Measurements from ENCODE around the gene FBXO15. TPM values are rescaled to one million over a fixed set of nuclear protein-coding genes. Genes with fewer than 3 reads are reported as not detected.
A peak's percentile ranks its signal among the peaks of the same experiment; 100 is the strongest.

FBXO15 gene
- total RNA-seq, 2 experiments from 2014 or later = 0.23 to 0.70 TPM

- Mint-ChIP-seq H3K27me3 (peaks cover 16% of the 10 kb centered on the region), H3K9me3 (ENCODE audit: low read depth) (peaks cover 3% of the 10 kb centered on the region), H3K36me3 (no peaks in the 10 kb centered on the region), H3K4me1 (peaks cover 23% of the 10 kb centered on the region), H3K27ac (no peak overlapping the region), H3K4me3 (no peak overlapping the region)
- no peak for ATAC-seq
- DNase-seq = no peak
- CTCF ChIA-PET = interaction anchor here (1.3 kb wide), 1 partner anchor 22 kb away, joined by 3 read pairs; no protein-coding TSS in a partner anchor
These were observed 87.1 kb downstream of the FBXO15 start for GRCh38 chr18:74060579-74060978.

GRCh38 chr18:74050807-74051206, 96.8 kb downstream of the FBXO15 start:
- Mint-ChIP-seq H3K27ac (no peak overlapping the region), H3K9me3 (ENCODE audit: low read depth) (peaks cover 2% of the 10 kb centered on the region), H3K4me3 (no peak overlapping the region), H3K4me1 (peaks cover 1% of the 10 kb centered on the region), H3K27me3 (peaks cover 8% of the 10 kb centered on the region), H3K36me3 (no peaks in the 10 kb centered on the region)
- DNase-seq (no peak), ATAC-seq (no peak)
- CTCF ChIA-PET = no interaction called here

GRCh38 chr18:74040459-74041332, 106.9 kb downstream of the FBXO15 start:
- Mint-ChIP-seq H3K9me3 (ENCODE audit: low read depth) (no peaks in the 10 kb centered on the region), H3K4me3 (no peak overlapping the region), H3K4me1 (no peaks in the 10 kb centered on the region), H3K36me3 (no peaks in the 10 kb centered on the region), H3K27ac (no peak overlapping the region), H3K27me3 (peaks cover 4% of the 10 kb centered on the region)
- peak; percentile 65 for DNase-seq
- ATAC-seq = peak; percentile 70
- CTCF ChIA-PET = interaction anchor here (0.7 to 1.3 kb wide), 5 partner anchors 16 to 99 kb away, joined by 3 to 5 read pairs (median 3); no protein-coding TSS in a partner anchor

- Mint-ChIP-seq H3K4me1 (no peaks in the 10 kb centered on the region), H3K4me3 (no peak overlapping the region), H3K27ac (no peak overlapping the region), H3K27me3 (peaks cover 4% of the 10 kb centered on the region), H3K9me3 (ENCODE audit: low read depth) (no peaks in the 10 kb centered on the region), H3K36me3 (no peaks in the 10 kb centered on the region)
- no peak for ATAC-seq
- no peak for DNase-seq
- CTCF ChIA-PET = interaction anchor here (0.7 to 1.3 kb wide), 5 partner anchors 17 to 100 kb away, joined by 3 to 5 read pairs (median 3); no protein-coding TSS in a partner anchor
These were observed 107.6 kb downstream of the FBXO15 start for GRCh38 chr18:74040008-74040407.

- DNase-seq (no peak), ATAC-seq (no peak)
- H3K27ac Mint-ChIP-seq = no peak overlapping the region
- H3K4me3 Mint-ChIP-seq = no peak overlapping the region
- no peaks in the 10 kb centered on the region for H3K4me1 Mint-ChIP-seq
- no peaks in the 10 kb centered on the region for H3K9me3 Mint-ChIP-seq (ENCODE audit: low read depth)
- H3K36me3 Mint-ChIP-seq = no peaks in the 10 kb centered on the region
- CTCF ChIA-PET = no interaction called here
- H3K27me3 Mint-ChIP-seq = peaks cover 12% of the 10 kb centered on the region
These were observed 118.5 kb downstream of the FBXO15 start for GRCh38 chr18:74029161-74029560.

Other genes starting within 250 kb of the FBXO15 start
- 10 to 100 TPM; 30.4 to 37.4 TPM for gene TIMM21, start 689 bp upstream of the FBXO15 start, total RNA-seq
- 10 to 100 TPM; 27.1 to 35.6 TPM for gene CYB5A, start 144.1 kb upstream of the FBXO15 start, total RNA-seq
- not detected for gene C18orf63, start 168.0 kb upstream of the FBXO15 start, total RNA-seq

Measured in activated CD8-positive, alpha-beta memory T cell treated with anti-CD3 and anti-CD28 coated beads, Interleukin-2, amount 10 ng/mL, durations not matched to agents 7 days and 5 days (primary cell).